Tibial nerve (tissue), 4 donors: Measurements from ENCODE around the gene SPRR1A.

Experiments used
- CTCF ChIP-seq, 5 experiments: fragments of 200-600 bp in 3 of 5; fragments of 450-650 bp in 2 of 5; sonication (generic) in 3 of 5; IDR thresholded peaks; one replicate each; pipeline ENCODE4 v1.5.1; 2016 to 2019; ENCODE audit warnings: antibody characterized with exemption in 5 of 5, mild to moderate bottlenecking in 3 of 5, moderate library complexity in 2 of 5
- EP300 ChIP-seq, 2 donors: sonication (generic); formaldehyde crosslinking; IDR thresholded peaks; one replicate each; pipeline ENCODE4 v1.6.1; 2017; ENCODE audit warnings: antibody characterized with exemption in 2 of 2, mild to moderate bottlenecking in 1 of 2
- POLR2A ChIP-seq, 2 donors: fragments of 450-650 bp; IDR thresholded peaks; one replicate each; pipeline ENCODE4 v1.6.1; 2017; ENCODE audit warnings: antibody characterized with exemption in 2 of 2, mild to moderate bottlenecking in 2 of 2, moderate library complexity in 2 of 2

DNA sequence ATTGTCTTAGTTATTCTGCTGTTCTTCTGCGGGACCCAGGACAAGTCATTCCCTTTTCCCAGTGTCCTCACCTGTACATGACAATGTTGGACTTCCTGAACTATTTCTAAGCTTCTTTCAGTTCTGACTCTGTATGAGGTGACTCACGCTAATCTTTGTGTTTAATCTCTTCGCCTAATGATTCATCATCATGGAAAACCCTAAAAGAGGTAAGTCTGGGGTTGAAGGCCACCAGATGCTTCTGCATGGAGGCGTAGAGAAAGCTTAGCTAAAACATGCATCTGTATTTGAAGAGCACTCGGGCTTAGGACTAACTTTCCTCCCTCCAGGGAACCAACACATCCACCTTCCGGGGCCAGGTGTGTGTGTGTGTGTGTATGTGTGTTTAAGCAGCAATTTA is 29.4 kb upstream of the SPRR1A start:
- TF ChIP-seq CTCF (IDR thresholded peaks at IDR 0.05) (no peak), POLR2A (IDR thresholded peaks at IDR 0.05) (no peak), EP300 (IDR thresholded peaks at IDR 0.05) (no peak)
